SKM-1 (cell line): ENCODE data around the gene NPPA.
"Not testable (repeated sequence)": the region's sequence is repeated elsewhere in the genome, so short reads cannot be mapped to it uniquely, and the experiment has no call there.

ENCODE experiments used
- DNase-seq: peaks from one replicate; lab custom pipeline; 2025; ENCODE audit not compliant: unreplicated experiment; lab: John Stamatoyannopoulos, UW

The NPPA gene

GRCh38 chr1:11847667-11848372, at the start of gene NPPA:
Gene NPPA, minus strand, starts transcription at chr1:11847783. Its CDS starts 99 bp downstream, at chr1:11847684.
- no peak for DNase-seq

GRCh38 chr1:11894501-11894900, 46.9 kb upstream of the NPPA start:
- not testable (repeated sequence) for DNase-seq

GRCh38 chr1:11893907-11894251, 46.3 kb upstream of the NPPA start:
- peak; percentile 42 for DNase-seq

GRCh38 chr1:11891433-11892186, 44.0 kb upstream of the NPPA start:
- DNase-seq: no peak

- no peak for DNase-seq
These were observed 41.3 kb upstream of the NPPA start for GRCh38 chr1:11888877-11889208.

GRCh38 chr1:11888206-11888876, 40.8 kb upstream of the NPPA start:
- DNase-seq: no peak

GRCh38 chr1:11887666-11888007, 40.1 kb upstream of the NPPA start:
- no peak for DNase-seq

- no peak for DNase-seq
These were observed 39.5 kb upstream of the NPPA start for GRCh38 chr1:11886986-11887665.

- no peak for DNase-seq
These were observed 38.3 kb upstream of the NPPA start for GRCh38 chr1:11885916-11886315.

GRCh38 chr1:11882814-11883538, 35.4 kb upstream of the NPPA start:
- DNase-seq: no peak

- DNase-seq: no peak
These were observed 34.3 kb upstream of the NPPA start for GRCh38 chr1:11881749-11882441.

- no peak for DNase-seq
These were observed 33.5 kb upstream of the NPPA start for GRCh38 chr1:11880911-11881748.

- DNase-seq: no peak
These were observed 32.6 kb upstream of the NPPA start for GRCh38 chr1:11880181-11880575.

- DNase-seq: no peak
These were observed 32.0 kb upstream of the NPPA start for GRCh38 chr1:11879311-11880180.

- DNase-seq: no peak
These were observed 31.3 kb upstream of the NPPA start for GRCh38 chr1:11878891-11879190.

- no peak for DNase-seq
These were observed 30.7 kb upstream of the NPPA start for GRCh38 chr1:11878081-11878890.

- no peak for DNase-seq
These were observed 29.5 kb upstream of the NPPA start for GRCh38 chr1:11877074-11877473.

GRCh38 chr1:11875094-11875493, 27.5 kb upstream of the NPPA start:
- DNase-seq: no peak
